Gastroesophageal sphincter (tissue), 4 donors: Measurements from ENCODE around the gene MMP25. TPM values are rescaled to one million over a fixed set of nuclear protein-coding genes. Genes with fewer than 3 reads are reported as not detected.

Experiments
- ATAC-seq: fragments of 150-250 bp; one replicate; pipeline ENCODE4 v1.9.1; 2016; ENCODE audit warnings: mild to moderate bottlenecking, moderate library complexity
- H3K27ac ChIP-seq, 4 donors: fragments of 200-600 bp; sonication (generic) in 3 of 4; 1 replicate in 3 of 4; 2 replicates in 1 of 4; pipeline ENCODE4 v1.5.1; 2016 to 2019
- H3K27me3 ChIP-seq: fragments of 200-600 bp; sonication (generic); one replicate; pipeline ENCODE4 v1.5.1; 2019
- H3K36me3 ChIP-seq, 2 donors: fragments of 200-600 bp; sonication (generic); one replicate each; pipeline ENCODE4 v1.5.1; 2019; ENCODE audit warnings: control low read depth in 1 of 2
- H3K4me1 ChIP-seq, 3 donors: fragments of 200-600 bp; sonication (generic); 1 replicate in 2 of 3; 2 replicates in 1 of 3; pipeline ENCODE4 v1.5.1; 2016 to 2019; ENCODE audit warnings: control low read depth in 2 of 3
- H3K4me3 ChIP-seq, 2 donors: fragments of 200-600 bp; sonication (generic); one replicate each; pipeline ENCODE4 v1.5.1; 2019; ENCODE audit warnings: mild to moderate bottlenecking in 1 of 2, moderate library complexity in 1 of 2
- H3K9me3 ChIP-seq, 3 donors: fragments of 200-600 bp; sonication (generic); one replicate each; pipeline ENCODE4 v1.5.1; 2017 to 2019; ENCODE audit warnings: control low read depth in 2 of 3
- EP300 ChIP-seq: sonication (generic); formaldehyde crosslinking; IDR thresholded peaks from one replicate; pipeline ENCODE4 v1.6.1; 2017; ENCODE audit warnings: antibody characterized with exemption, mild to moderate bottlenecking
- POLR2A ChIP-seq, 2 donors: fragments of 450-650 bp; IDR thresholded peaks; one replicate each; pipeline ENCODE4 v1.6.1; 2017; ENCODE audit warnings: antibody characterized with exemption in 2 of 2, mild to moderate bottlenecking in 2 of 2, moderate library complexity in 1 of 2
- POLR2AphosphoS5 ChIP-seq: sonication (generic); formaldehyde crosslinking; IDR thresholded peaks from one replicate; pipeline ENCODE4 v1.6.1; 2017; ENCODE audit warnings: antibody characterized with exemption
- WGBS, 2 donors: methylation state at CpG; one replicate each; pipeline ENCODE4 v1.1.5; 2018; ENCODE audit warnings: low coverage in 1 of 2; 5-methylcytosine and 5-hydroxymethylcytosine counted together
- total RNA-seq, 4 donors: library from RNA; depleted of rRNA; stranded (reverse); fragments of >200 nt; gene quantifications; one replicate each; pipeline ENCODE4 v1.1.0, GENCODE V29; 2016
- TF ChIP-seq, protein P1 (sequence below), 4 experiments: fragments of 200-600 bp in 2 of 4; fragments of 450-650 bp in 2 of 4; sonication (generic) in 1 of 4; IDR thresholded peaks; one replicate each; pipeline ENCODE4 v1.5.1; 2017 to 2019; ENCODE audit warnings: antibody characterized with exemption in 4 of 4, mild to moderate bottlenecking in 2 of 4, moderate library complexity in 2 of 4

MMP25 gene
- total RNA-seq, 4 donors from 2014 or later = 1.6 to 2.6 TPM; not detected in 2

DNA sequence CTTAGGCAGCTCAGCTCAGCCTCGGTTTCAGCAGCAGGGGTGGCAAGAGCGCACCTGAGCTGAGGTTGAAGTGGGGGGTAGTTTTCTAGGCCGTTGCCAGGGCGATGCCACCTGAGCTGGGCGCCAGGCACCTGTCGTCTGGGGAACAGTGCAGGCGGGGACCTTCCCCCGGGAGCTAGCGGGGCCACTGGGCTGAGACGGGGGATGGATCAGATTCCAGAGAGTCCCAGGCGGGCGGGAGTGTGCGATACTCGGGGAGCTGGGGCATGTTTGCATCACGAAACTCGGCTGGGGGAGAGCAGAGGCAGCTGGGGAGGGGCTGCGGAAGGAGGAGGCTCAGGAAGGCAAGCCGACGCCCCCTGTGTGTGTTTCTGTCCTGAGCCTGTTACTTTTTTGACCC is 34.1 kb upstream of the MMP25 start:
- TF ChIP-seq, protein P1, sequence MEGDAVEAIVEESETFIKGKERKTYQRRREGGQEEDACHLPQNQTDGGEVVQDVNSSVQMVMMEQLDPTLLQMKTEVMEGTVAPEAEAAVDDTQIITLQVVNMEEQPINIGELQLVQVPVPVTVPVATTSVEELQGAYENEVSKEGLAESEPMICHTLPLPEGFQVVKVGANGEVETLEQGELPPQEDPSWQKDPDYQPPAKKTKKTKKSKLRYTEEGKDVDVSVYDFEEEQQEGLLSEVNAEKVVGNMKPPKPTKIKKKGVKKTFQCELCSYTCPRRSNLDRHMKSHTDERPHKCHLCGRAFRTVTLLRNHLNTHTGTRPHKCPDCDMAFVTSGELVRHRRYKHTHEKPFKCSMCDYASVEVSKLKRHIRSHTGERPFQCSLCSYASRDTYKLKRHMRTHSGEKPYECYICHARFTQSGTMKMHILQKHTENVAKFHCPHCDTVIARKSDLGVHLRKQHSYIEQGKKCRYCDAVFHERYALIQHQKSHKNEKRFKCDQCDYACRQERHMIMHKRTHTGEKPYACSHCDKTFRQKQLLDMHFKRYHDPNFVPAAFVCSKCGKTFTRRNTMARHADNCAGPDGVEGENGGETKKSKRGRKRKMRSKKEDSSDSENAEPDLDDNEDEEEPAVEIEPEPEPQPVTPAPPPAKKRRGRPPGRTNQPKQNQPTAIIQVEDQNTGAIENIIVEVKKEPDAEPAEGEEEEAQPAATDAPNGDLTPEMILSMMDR (IDR thresholded peaks at IDR 0.05) = no peak
- no peak for TF ChIP-seq EP300
- no peak for TF ChIP-seq POLR2AphosphoS5
- TF ChIP-seq POLR2A (IDR thresholded peaks at IDR 0.05) = no peak
- 4 to 20% methylated on average over 1 to 5 of the region's 19 CpGs for WGBS, 2 donors
- Histone ChIP-seq H3K9me3 (no peaks in the 10 kb centered on the region), H3K27me3 (peaks cover 93% of the 10 kb centered on the region), H3K4me1 (no peaks in the 10 kb centered on the region), H3K36me3 (no peaks in the 10 kb centered on the region), H3K4me3 (no peak overlapping the region), H3K27ac (no peak overlapping the region)
- no peak for ATAC-seq

DNA sequence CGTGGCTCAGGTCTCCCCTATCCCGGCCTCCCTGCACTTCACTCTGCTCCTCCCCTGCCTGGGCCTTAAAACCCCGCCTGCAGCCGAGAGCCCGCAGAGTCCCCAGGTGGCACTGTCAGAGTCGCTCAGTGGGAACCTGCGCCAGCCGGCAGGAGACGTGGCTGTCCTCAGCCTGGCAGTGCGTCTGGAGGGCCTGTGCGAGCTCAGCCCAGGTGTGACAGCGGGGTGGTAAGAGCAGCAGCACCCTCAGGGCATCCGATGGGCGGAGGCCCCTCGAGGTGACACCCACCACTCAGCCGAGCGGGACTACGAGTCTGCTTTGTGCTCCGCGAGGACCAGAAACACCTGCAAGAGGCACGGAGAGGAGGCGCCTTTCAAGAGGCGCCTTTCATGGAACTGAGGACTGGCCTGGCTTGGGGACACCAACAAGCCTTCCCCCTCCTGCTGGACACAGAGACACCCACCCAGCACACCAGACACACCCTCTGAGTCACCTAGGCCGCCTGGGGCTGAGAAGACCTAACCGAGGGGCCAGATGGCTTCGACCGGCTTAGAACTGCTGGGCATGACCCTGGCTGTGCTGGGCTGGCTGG is 33.4 kb upstream of the MMP25 start, which contains the start of gene CLDN9:
TSS of gene CLDN9 (plus strand) at position 96 of the 593 bp plus-strand sequence. CDS start at position 536, 440 bp downstream.
- H3K36me3 ChIP-seq = no peaks in the 10 kb centered on the region
- no peaks in the 10 kb centered on the region for H3K9me3 ChIP-seq
- H3K27ac ChIP-seq = no peak within 1 kb of the TSS
- TF ChIP-seq POLR2A (IDR thresholded peaks at IDR 0.05) (no peak), EP300 (no peak), POLR2AphosphoS5 (no peak)
- TF ChIP-seq, protein P1 (IDR thresholded peaks at IDR 0.05) = no peak
- no CpG with 5 or more reads among the region's 27 CpGs for WGBS, 2 donors
- peaks cover 0 to 5% (median 0%) of the 10 kb centered on the region in 3 donors for H3K4me1 ChIP-seq
- ATAC-seq = no peak
- H3K27me3 ChIP-seq = peaks cover 93% of the 10 kb centered on the region
- H3K4me3 ChIP-seq = no peak within 1 kb of the TSS

DNA sequence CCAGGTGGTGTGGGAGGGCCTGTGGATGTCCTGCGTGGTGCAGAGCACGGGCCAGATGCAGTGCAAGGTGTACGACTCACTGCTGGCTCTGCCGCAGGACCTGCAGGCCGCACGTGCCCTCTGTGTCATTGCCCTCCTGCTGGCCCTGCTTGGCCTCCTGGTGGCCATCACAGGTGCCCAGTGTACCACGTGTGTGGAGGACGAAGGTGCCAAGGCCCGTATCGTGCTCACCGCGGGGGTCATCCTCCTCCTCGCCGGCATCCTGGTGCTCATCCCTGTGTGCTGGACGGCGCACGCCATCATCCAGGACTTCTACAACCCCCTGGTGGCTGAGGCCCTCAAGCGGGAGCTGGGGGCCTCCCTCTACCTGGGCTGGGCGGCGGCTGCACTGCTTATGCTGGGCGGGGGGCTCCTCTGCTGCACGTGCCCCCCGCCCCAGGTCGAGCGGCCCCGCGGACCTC is 32.8 kb upstream of the MMP25 start:
- TF ChIP-seq POLR2AphosphoS5 (no peak), EP300 (no peak), POLR2A (IDR thresholded peaks at IDR 0.05) (no peak)
- TF ChIP-seq, protein P1 (IDR thresholded peaks at IDR 0.05) = no peak
- Histone ChIP-seq H3K36me3 (no peaks in the 10 kb centered on the region), H3K4me1 (peaks cover 0 to 9% (median 0%) of the 10 kb centered on the region in 3 donors), H3K4me3 (no peak overlapping the region), H3K27ac (no peak overlapping the region), H3K9me3 (no peaks in the 10 kb centered on the region), H3K27me3 (peaks cover 93% of the 10 kb centered on the region)
- no peak for ATAC-seq
- WGBS, 2 donors = no CpG with 5 or more reads among the region's 27 CpGs

DNA sequence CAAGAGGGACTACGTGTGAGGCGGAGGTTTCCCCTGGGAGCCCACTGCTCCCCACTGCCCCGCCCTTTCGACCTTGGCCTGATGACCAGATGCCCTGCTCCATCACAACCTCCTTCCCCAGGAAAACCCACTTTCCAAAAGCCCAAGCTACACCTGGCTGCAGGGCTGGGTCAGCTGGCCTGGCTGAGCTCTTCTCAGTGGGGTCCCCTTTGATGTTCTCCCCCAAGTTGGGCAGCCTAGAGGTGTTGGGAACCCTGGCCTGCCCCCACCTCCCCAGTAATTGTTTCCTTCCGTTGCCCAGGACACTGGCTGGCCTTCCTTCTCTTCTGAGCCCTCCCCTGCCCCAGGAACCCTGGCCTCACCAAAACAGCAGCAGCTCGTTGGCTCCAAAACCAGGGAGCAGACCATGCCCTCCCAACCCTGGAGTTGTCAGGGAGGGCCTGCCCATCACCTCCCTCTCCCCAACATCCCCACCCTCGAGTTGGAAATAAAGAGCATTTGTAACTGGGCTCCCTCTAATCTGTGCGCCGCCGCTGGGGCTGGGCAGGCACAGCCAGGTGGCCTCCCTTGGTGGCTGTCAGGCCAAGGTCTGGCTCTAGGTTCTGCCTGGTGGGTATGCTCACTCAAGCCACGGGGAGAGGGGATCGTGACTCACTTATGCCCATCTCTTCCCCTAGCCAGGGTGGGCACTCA is 32.2 kb upstream of the MMP25 start:
- Histone ChIP-seq H3K9me3 (no peaks in the 10 kb centered on the region), H3K36me3 (no peaks in the 10 kb centered on the region), H3K27ac (no peak overlapping the region), H3K4me1 (peaks cover 0 to 9% (median 0%) of the 10 kb centered on the region in 3 donors), H3K27me3 (peaks cover 93% of the 10 kb centered on the region), H3K4me3 (no peak overlapping the region)
- no peak for TF ChIP-seq POLR2AphosphoS5
- TF ChIP-seq, protein P1 (IDR thresholded peaks at IDR 0.05) = no peak
- TF ChIP-seq POLR2A (IDR thresholded peaks at IDR 0.05) = no peak
- no peak for TF ChIP-seq EP300
- WGBS, 2 donors = 0 to 38% methylated on average over 1 to 2 of the region's 12 CpGs
- no peak for ATAC-seq

DNA sequence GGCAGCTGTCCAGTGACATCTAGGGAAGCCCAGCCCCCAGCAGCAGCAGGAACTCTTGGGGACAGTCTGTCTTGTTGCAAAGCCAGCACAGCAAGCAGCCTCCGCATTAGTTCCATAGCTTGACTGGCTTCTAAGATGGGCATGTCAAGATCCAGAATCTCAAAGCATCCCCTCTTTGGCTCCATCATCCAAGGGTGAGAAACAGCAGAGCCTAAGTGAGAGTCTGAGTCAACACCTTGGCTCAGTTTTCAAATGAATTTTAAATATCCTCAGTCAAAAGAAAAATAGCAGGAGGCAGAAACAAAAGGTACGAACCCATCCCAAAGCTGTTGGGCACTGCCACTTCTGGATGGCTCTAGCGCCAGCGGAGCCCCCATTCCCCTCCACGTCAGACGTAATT is 31.4 kb upstream of the MMP25 start:
- no peak for TF ChIP-seq POLR2A (IDR thresholded peaks at IDR 0.05)
- TF ChIP-seq EP300 = no peak
- no peak for TF ChIP-seq POLR2AphosphoS5
- TF ChIP-seq, protein P1 (IDR thresholded peaks at IDR 0.05) = no peak
- Histone ChIP-seq H3K4me1 (peaks cover 0 to 16% (median 4%) of the 10 kb centered on the region in 3 donors), H3K9me3 (no peaks in the 10 kb centered on the region), H3K36me3 (no peaks in the 10 kb centered on the region), H3K27me3 (peaks cover 88% of the 10 kb centered on the region), H3K27ac (no peak overlapping the region), H3K4me3 (no peak overlapping the region)
- no peak for ATAC-seq
- 70 to 73% methylated on average over 2 of the region's 6 CpGs for WGBS, 2 donors
